ENCODE data around the gene FRMD4B. TPM values are rescaled to one million over a fixed set of nuclear protein-coding genes. Genes with fewer than 3 reads are reported as not detected.

Gene FRMD4B
- total and polyA plus RNA-seq, 10 of the 15 experiments (the other 5 are each of a cell fraction or from before 2014, with no cell fraction given) = 3.9 to 11.4 (median 8.0) TPM

DNA sequence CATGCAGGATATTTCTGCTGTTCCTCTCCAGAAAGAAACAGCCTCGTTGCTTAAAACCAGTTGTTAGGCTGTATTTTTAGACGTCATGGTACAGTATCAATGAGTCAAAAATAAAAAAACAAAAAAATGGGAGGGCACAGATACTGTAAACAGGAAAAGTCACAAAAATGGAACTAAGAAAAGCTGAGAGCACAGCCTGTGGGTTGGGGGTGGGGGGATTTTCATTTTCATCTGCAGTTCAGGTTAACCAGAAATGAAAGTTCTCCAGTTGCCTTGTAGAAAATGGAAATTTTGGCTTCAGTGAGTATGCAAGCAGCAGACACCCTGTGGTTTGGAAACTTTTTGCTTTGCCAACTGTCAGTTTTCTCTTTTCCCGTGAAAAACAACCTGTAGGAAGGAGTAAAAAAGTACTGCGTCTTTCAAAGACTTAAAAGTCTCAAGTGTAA is 59.0 kb downstream of the FRMD4B start (continued):
- TF ChIP-seq, protein P1, sequence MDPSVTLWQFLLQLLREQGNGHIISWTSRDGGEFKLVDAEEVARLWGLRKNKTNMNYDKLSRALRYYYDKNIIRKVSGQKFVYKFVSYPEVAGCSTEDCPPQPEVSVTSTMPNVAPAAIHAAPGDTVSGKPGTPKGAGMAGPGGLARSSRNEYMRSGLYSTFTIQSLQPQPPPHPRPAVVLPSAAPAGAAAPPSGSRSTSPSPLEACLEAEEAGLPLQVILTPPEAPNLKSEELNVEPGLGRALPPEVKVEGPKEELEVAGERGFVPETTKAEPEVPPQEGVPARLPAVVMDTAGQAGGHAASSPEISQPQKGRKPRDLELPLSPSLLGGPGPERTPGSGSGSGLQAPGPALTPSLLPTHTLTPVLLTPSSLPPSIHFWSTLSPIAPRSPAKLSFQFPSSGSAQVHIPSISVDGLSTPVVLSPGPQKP (IDR thresholded peaks at IDR 0.05; ENCODE audit: low read depth, low read length) = no peak
- TF ChIP-seq HDAC6 (IDR thresholded peaks at IDR 0.05; ENCODE audit: unreplicated experiment) = no peak
- 0 out of 2 replicates have a peak, but pooled peaks have one; percentile 27 for TF ChIP-seq NR2F1 (conservative IDR thresholded peaks at IDR 0.05)
- TF ChIP-seq ETV6 (conservative IDR thresholded peaks at IDR 0.05 in 1 of 2, IDR thresholded peaks at IDR 0.05 in 1 of 2; ENCODE audit: borderline replicate concordance in 1 of 2, low read depth in 1 of 2) = peak in 1 of 2 experiments; percentile 68; a peak in 1 of 4 replicates
- TF ChIP-seq, protein P2, sequence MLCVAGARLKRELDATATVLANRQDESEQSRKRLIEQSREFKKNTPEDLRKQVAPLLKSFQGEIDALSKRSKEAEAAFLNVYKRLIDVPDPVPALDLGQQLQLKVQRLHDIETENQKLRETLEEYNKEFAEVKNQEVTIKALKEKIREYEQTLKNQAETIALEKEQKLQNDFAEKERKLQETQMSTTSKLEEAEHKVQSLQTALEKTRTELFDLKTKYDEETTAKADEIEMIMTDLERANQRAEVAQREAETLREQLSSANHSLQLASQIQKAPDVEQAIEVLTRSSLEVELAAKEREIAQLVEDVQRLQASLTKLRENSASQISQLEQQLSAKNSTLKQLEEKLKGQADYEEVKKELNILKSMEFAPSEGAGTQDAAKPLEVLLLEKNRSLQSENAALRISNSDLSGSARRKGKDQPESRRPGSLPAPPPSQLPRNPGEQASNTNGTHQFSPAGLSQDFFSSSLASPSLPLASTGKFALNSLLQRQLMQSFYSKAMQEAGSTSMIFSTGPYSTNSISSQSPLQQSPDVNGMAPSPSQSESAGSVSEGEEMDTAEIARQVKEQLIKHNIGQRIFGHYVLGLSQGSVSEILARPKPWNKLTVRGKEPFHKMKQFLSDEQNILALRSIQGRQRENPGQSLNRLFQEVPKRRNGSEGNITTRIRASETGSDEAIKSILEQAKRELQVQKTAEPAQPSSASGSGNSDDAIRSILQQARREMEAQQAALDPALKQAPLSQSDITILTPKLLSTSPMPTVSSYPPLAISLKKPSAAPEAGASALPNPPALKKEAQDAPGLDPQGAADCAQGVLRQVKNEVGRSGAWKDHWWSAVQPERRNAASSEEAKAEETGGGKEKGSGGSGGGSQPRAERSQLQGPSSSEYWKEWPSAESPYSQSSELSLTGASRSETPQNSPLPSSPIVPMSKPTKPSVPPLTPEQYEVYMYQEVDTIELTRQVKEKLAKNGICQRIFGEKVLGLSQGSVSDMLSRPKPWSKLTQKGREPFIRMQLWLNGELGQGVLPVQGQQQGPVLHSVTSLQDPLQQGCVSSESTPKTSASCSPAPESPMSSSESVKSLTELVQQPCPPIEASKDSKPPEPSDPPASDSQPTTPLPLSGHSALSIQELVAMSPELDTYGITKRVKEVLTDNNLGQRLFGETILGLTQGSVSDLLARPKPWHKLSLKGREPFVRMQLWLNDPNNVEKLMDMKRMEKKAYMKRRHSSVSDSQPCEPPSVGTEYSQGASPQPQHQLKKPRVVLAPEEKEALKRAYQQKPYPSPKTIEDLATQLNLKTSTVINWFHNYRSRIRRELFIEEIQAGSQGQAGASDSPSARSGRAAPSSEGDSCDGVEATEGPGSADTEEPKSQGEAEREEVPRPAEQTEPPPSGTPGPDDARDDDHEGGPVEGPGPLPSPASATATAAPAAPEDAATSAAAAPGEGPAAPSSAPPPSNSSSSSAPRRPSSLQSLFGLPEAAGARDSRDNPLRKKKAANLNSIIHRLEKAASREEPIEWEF (IDR thresholded peaks at IDR 0.05; ENCODE audit: insufficient replicate concordance, low read depth, low read length) = peak; percentile 50
- no peak for TF ChIP-seq SRF (IDR thresholded peaks at IDR 0.05; ENCODE audit: low read depth in 2 of 2, low read length in 2 of 2)
- no peak for TF ChIP-seq STAT1 (conservative IDR thresholded peaks at IDR 0.05)
- TF ChIP-seq ZZZ3 (IDR thresholded peaks at IDR 0.05; ENCODE audit: control insufficient read depth, insufficient read length, low read depth) = no peak
- TF ChIP-seq KDM1A (IDR thresholded peaks at IDR 0.05; ENCODE audit: borderline replicate concordance) = no peak
- no peak for TF ChIP-seq SMAD1 (IDR thresholded peaks at IDR 0.05; ENCODE audit: low read depth, partially characterized antibody)
- no peak for TF ChIP-seq ASH2L (IDR thresholded peaks at IDR 0.05; ENCODE audit: borderline replicate concordance, low read depth)
- TF ChIP-seq, protein P3, sequence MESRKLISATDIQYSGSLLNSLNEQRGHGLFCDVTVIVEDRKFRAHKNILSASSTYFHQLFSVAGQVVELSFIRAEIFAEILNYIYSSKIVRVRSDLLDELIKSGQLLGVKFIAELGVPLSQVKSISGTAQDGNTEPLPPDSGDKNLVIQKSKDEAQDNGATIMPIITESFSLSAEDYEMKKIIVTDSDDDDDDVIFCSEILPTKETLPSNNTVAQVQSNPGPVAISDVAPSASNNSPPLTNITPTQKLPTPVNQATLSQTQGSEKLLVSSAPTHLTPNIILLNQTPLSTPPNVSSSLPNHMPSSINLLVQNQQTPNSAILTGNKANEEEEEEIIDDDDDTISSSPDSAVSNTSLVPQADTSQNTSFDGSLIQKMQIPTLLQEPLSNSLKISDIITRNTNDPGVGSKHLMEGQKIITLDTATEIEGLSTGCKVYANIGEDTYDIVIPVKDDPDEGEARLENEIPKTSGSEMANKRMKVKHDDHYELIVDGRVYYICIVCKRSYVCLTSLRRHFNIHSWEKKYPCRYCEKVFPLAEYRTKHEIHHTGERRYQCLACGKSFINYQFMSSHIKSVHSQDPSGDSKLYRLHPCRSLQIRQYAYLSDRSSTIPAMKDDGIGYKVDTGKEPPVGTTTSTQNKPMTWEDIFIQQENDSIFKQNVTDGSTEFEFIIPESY (IDR thresholded peaks at IDR 0.05) = no peak
- no peak for TF ChIP-seq KAT2A (conservative IDR thresholded peaks at IDR 0.05; ENCODE audit: control insufficient read depth, low read depth, low read length)
- peak; percentile 96 for TF ChIP-seq TBL1XR1 (IDR thresholded peaks at IDR 0.05; ENCODE audit: low read depth, low read length)
- TF ChIP-seq, protein P4, sequence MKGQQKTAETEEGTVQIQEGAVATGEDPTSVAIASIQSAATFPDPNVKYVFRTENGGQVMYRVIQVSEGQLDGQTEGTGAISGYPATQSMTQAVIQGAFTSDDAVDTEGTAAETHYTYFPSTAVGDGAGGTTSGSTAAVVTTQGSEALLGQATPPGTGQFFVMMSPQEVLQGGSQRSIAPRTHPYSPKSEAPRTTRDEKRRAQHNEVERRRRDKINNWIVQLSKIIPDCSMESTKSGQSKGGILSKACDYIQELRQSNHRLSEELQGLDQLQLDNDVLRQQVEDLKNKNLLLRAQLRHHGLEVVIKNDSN (IDR thresholded peaks at IDR 0.05; ENCODE audit: borderline replicate concordance, extremely low read length, insufficient read depth, low read depth, low read length) = no peak
- TF ChIP-seq PAX8 (IDR thresholded peaks at IDR 0.05) = no peak
- TF ChIP-seq ZNF384 (IDR thresholded peaks at IDR 0.05; ENCODE audit: borderline replicate concordance, low read depth, low read length) = peak; percentile 91
- no peak for TF ChIP-seq SIN3A (IDR thresholded peaks at IDR 0.05; ENCODE audit: low read depth, low read length)
- no peak for TF ChIP-seq POLR2A (IDR thresholded peaks at IDR 0.05; ENCODE audit: low read depth, low read length)
- 0 out of 2 replicates have a peak, but pooled peaks have one; percentile 65 for TF ChIP-seq PML (IDR thresholded peaks at IDR 0.05; ENCODE audit: low read length)
